Chondrocyte (in vitro differentiated cells): ENCODE data around the gene EGLN1. TPM values are rescaled to one million over a fixed set of nuclear protein-coding genes. Genes with fewer than 3 reads are reported as not detected.

Experiments
- DNase-seq: peaks from one replicate; pipeline ENCODE4 v3.0.0; 2021; ENCODE audit warnings: mixed read lengths, low spot score
- H3K27ac Mint-ChIP-seq: one replicate; pipeline ENCODE4 v1.8.0; 2021; ENCODE audit warnings: mild to moderate bottlenecking, moderate library complexity, mixed read lengths; ENCODE audit not compliant: unreplicated experiment
- H3K27me3 Mint-ChIP-seq: 2 replicates; pipeline ENCODE4 v1.8.0; 2021; ENCODE audit warnings: low read depth, mixed read lengths
- H3K36me3 Mint-ChIP-seq: 2 replicates; pipeline ENCODE4 v1.8.0; 2021; ENCODE audit warnings: low read depth, mixed read lengths
- H3K4me1 Mint-ChIP-seq: 2 replicates; pipeline ENCODE4 v1.8.0; 2021; ENCODE audit warnings: low read depth, mild to moderate bottlenecking, mixed read lengths
- H3K4me3 Mint-ChIP-seq: one replicate; pipeline ENCODE4 v1.8.0; 2021; ENCODE audit warnings: mild to moderate bottlenecking, moderate library complexity, mixed read lengths; ENCODE audit not compliant: unreplicated experiment
- H3K9me3 Mint-ChIP-seq: 2 replicates; pipeline ENCODE4 v1.8.0; 2021; ENCODE audit warnings: low read depth, mixed read lengths
- total RNA-seq: library from RNA; stranded (reverse); gene quantifications from 3 replicates; pipeline ENCODE4 v1.2.1, GENCODE V29; 2021
- TF ChIP-seq, protein P1 (sequence below): fragments of 200-600 bp; sonication (generic); IDR thresholded peaks from 2 replicates; pipeline ENCODE4 v1.5.0; 2021; ENCODE audit warnings: antibody characterized with exemption, mild to moderate bottlenecking, moderate library complexity

EGLN1 gene
- total RNA-seq, 1 donor from 2014 or later = 36.6 TPM

DNA sequence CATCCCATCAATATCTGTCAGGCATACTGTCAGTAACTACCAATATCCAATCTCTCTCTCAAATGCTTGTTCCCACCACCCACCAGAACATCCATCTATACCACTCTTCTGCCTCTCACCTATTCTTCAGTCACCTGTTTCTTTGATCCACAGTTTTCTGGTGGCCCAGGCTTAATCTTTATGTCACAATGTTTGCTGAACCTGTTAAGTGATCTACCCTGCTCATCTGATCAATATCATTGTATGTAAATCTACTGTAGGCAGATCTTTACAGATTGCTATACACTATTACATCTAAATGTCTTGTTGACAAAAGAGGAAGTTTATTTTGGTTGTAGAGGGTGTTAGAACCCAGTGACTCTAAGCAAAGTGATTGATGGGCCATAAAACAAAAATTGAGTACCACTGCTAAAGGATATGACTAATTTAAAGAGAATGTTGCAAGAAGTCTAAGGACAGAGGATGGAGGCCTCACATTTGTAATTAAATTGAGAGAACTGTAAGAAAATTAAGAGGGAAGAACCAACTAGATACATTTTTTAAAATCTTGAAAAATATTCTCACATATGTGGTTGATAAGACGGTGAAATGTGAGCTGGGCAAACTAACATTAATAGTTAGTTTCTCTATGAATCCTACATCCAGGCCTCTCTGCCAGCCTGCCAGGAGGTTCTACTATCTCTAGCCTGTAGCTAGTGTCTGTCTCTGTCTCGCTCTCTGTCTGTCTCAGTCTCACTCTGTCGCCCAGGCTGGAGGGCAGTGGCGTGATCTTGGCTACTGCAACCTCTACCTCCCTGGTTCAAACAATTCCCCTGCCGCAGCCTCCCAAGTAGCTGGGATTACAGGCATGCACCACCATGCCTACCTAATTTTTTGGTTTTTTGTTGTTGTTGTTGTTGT, 34.1 kb downstream of the EGLN1 start:
- no peaks in the 10 kb centered on the region for H3K27me3 Mint-ChIP-seq
- H3K36me3 Mint-ChIP-seq = no peaks in the 10 kb centered on the region
- TF ChIP-seq, protein P1, sequence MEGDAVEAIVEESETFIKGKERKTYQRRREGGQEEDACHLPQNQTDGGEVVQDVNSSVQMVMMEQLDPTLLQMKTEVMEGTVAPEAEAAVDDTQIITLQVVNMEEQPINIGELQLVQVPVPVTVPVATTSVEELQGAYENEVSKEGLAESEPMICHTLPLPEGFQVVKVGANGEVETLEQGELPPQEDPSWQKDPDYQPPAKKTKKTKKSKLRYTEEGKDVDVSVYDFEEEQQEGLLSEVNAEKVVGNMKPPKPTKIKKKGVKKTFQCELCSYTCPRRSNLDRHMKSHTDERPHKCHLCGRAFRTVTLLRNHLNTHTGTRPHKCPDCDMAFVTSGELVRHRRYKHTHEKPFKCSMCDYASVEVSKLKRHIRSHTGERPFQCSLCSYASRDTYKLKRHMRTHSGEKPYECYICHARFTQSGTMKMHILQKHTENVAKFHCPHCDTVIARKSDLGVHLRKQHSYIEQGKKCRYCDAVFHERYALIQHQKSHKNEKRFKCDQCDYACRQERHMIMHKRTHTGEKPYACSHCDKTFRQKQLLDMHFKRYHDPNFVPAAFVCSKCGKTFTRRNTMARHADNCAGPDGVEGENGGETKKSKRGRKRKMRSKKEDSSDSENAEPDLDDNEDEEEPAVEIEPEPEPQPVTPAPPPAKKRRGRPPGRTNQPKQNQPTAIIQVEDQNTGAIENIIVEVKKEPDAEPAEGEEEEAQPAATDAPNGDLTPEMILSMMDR = no peak
- peaks cover 32% of the 10 kb centered on the region for H3K4me1 Mint-ChIP-seq
- H3K27ac Mint-ChIP-seq = peak overlapping the region; percentile 80
- no peak overlapping the region for H3K4me3 Mint-ChIP-seq
- no peak for DNase-seq
- H3K9me3 Mint-ChIP-seq = no peaks in the 10 kb centered on the region

DNA sequence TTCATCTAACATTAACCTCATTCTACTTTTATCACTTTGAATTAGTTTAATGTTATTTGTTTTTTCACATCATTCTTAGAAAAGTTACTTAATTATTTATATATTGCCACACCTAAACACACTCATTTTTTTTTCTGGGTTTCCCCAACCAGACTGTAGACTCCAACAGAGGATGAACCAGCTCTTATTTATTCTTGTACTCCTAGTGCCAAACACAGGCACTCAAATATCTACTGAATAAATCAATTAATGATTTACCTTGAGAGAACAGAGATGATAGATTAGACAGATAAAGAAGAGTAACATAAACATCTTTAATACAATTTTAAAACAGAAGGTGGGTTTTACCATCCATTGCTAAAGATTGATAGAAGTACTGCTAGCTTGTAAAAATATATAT, 35.6 kb downstream of the EGLN1 start:
- H3K27ac Mint-ChIP-seq = no peak overlapping the region
- H3K4me3 Mint-ChIP-seq = no peak overlapping the region
- H3K36me3 Mint-ChIP-seq = no peaks in the 10 kb centered on the region
- DNase-seq = no peak
- no peaks in the 10 kb centered on the region for H3K27me3 Mint-ChIP-seq
- no peaks in the 10 kb centered on the region for H3K9me3 Mint-ChIP-seq
- TF ChIP-seq, protein P1 = no peak
- H3K4me1 Mint-ChIP-seq = peaks cover 32% of the 10 kb centered on the region

DNA sequence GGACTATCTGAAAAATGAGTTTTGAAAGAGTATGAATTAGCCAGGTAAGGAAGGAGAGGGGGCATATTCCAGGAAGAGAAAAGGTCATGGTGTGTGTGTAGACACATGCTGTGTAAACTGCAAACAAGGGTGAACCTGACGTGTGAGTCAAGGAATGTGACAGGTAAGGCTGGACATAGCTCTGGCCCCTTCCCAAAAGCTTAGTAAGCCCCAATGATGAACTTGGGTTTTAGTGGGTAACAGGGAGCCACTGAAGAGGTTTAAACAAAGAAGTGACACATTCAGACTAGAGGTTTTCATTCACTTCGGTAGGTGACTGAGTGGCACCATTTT, 36.7 kb downstream of the EGLN1 start:
- H3K36me3 Mint-ChIP-seq = no peaks in the 10 kb centered on the region
- TF ChIP-seq, protein P1 = no peak
- no peak for DNase-seq
- no peak overlapping the region for H3K4me3 Mint-ChIP-seq
- H3K27me3 Mint-ChIP-seq = no peaks in the 10 kb centered on the region
- peaks cover 33% of the 10 kb centered on the region for H3K4me1 Mint-ChIP-seq
- no peaks in the 10 kb centered on the region for H3K9me3 Mint-ChIP-seq
- no peak overlapping the region for H3K27ac Mint-ChIP-seq

DNA sequence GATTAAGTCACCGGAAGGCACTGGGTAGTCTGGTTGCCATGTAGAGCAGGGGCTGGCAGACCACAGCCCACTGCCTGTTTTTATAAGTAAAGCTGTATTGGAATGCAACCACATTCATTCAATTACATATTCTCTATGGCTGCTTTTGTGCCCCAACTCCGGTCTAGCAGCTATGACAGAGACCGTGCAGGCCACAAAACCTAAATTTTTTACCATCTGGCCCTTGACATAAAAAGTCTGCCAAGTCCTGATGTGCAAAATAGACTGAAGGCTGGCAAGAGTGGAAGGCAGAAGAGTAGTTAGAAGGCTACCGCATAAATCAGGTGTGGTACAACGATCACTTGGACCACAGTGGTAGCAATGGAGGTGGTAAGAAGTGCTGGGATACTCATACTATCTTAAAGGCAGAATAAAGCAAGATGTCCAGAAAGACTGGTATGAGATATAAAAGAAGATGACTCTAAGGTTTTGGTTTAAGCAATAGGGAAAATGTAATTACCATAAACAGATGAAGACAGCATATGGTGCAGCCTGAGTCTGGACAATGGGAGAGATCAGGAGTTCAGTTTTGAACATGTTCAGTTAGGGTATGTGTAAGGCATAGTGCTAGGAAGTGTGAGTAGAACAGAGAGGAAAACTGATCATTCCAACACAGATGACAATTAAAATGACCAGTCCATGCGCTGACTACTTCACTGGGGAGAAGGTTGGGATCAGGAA, 37.2 kb downstream of the EGLN1 start:
- H3K27me3 Mint-ChIP-seq = no peaks in the 10 kb centered on the region
- no peaks in the 10 kb centered on the region for H3K36me3 Mint-ChIP-seq
- no peak overlapping the region for H3K4me3 Mint-ChIP-seq
- TF ChIP-seq, protein P1 = no peak
- H3K9me3 Mint-ChIP-seq = no peaks in the 10 kb centered on the region
- no peak for DNase-seq
- H3K27ac Mint-ChIP-seq = no peak overlapping the region
- peaks cover 28% of the 10 kb centered on the region for H3K4me1 Mint-ChIP-seq

DNA sequence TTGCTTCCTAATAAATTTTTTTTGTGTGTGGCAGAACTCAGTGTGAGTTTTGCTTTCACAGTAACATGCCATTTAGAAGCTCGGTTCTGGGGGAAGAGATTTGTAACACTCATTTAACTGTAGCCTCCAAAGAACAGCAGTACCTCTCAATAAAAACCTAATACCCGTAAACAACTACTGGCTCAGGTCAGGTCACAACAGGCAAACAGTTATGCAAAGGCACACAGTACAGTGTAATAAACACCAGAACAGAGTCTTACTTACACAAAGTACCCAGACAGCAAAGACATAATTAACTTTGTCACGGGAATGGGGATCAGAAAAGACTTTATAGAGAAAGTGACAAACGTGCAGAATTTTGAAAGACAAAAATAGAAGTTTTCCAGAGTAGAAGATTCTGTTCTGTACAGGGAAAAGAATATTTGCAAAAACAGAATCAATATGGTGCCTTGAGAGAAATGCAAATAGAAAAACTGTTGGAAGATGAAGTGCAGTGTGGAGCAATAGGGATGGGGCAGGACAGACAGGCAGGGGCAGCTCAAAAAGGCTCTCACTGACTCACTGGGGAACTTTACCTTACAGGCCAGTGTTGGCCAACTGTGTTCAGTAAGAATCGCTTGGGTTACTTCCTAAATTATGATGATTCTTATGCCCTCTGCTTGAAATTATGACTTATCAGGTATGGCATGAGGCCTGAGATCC, 38.8 kb downstream of the EGLN1 start:
- no peaks in the 10 kb centered on the region for H3K36me3 Mint-ChIP-seq
- TF ChIP-seq, protein P1 = no peak
- H3K27ac Mint-ChIP-seq = no peak overlapping the region
- H3K27me3 Mint-ChIP-seq = no peaks in the 10 kb centered on the region
- H3K4me1 Mint-ChIP-seq = peaks cover 17% of the 10 kb centered on the region
- no peak overlapping the region for H3K4me3 Mint-ChIP-seq
- no peaks in the 10 kb centered on the region for H3K9me3 Mint-ChIP-seq
- DNase-seq = no peak
